KOPT-K1 (cell line): ENCODE measurements around the gene GPD1.

Experiments
- H3K27ac ChIP-seq: fragments of 200-600 bp; sonication (generic); 2 replicates; pipeline ENCODE4 v1.5.1; 2016; ENCODE audit warnings: antibody characterized with exemption, mild to moderate bottlenecking, low read depth, low read length; ENCODE audit not compliant: poor library complexity, severe bottlenecking
- H3K36me3 ChIP-seq: fragments of 200-600 bp; sonication (generic); 2 replicates; pipeline ENCODE4 v1.5.1; 2017; ENCODE audit warnings: antibody characterized with exemption, mild to moderate bottlenecking, low read length, moderate library complexity; ENCODE audit not compliant: insufficient read depth
- H3K9me3 ChIP-seq: fragments of 200-600 bp; sonication (generic); 2 replicates; pipeline ENCODE4 v1.5.1; 2017; ENCODE audit warnings: antibody characterized with exemption, low read length, mild to moderate bottlenecking; ENCODE audit not compliant: insufficient read depth, poor library complexity, severe bottlenecking

Gene GPD1

GRCh38 chr12:50066402-50066801 is 37.4 kb upstream of the GPD1 start:
- Histone ChIP-seq H3K9me3 (no peaks in the 10 kb centered on the region), H3K36me3 (peaks cover 32% of the 10 kb centered on the region; the same call in 1 of the 2 replicates), H3K27ac (no peak overlapping the region)

GRCh38 chr12:50069069-50069468 is 34.7 kb upstream of the GPD1 start:
- Histone ChIP-seq H3K9me3 (no peaks in the 10 kb centered on the region), H3K36me3 (peaks cover 25% of the 10 kb centered on the region; the same call in 1 of the 2 replicates), H3K27ac (no peak overlapping the region)

DNA sequence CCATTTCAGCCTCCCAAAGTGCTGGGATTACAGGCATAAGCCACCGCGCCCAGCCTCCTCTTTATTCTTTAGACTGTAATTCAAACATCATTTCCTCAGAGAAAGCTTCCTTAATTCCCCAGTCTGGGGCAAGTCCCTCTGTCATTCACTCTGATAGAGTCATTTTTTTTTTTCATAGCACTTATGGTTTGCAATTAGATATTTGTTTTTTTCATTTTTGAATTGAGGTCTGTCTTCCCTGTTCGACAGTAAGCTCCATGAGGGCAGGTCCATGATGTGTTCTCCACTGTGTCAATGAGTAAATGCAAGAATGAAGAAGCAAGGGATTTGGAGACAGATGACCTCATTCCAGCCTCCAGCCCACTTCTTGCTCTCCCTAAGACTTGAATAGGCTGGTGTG is 34.3 kb upstream of the GPD1 start:
- Histone ChIP-seq H3K36me3 (peaks cover 20% of the 10 kb centered on the region; the same call in 1 of the 2 replicates), H3K9me3 (no peaks in the 10 kb centered on the region), H3K27ac (no peak overlapping the region)

GRCh38 chr12:50070314-50071060 is 33.3 kb upstream of the GPD1 start:
- no peaks in the 10 kb centered on the region for H3K9me3 ChIP-seq
- H3K27ac ChIP-seq = no peak overlapping the region
- peaks cover 11% of the 10 kb centered on the region; the same call in 1 of the 2 replicates for H3K36me3 ChIP-seq

DNA sequence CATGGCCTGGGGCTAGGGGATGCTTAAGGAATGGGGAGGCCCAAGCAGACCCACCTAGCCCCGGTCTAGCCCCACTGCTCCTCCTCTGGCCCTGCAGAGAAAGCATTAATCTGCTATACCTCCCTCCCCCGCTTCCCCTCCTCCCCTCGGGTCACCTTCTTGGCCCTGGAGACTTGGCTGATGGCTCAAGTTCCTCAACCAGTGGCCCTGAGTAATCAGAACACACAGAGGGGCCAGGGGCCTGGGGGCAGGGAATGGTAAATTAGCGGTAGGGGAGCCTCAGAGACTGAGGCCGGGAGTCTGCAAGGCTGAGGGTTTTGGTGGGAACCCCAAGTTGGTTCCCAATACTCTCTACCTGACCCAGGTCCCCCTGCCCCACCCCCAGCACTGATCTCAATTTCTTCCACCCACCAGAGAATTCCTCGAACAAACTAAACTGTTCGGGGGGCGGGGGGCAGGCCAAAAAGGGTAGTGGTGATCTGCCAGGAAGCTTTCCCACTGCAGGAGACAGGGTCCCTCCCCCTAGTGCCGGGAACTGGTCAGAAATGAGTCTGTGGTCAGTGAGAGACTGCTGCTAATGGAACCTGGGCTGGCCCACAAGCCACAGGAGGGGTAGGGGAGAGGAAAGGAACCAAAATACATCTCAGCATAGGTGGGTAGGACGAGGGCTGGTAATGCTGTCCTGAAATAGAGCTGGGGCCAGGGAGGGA is 31.5 kb upstream of the GPD1 start:
- Histone ChIP-seq H3K27ac (no peak overlapping the region), H3K36me3 (peaks cover 6% of the 10 kb centered on the region; the same call in 1 of the 2 replicates), H3K9me3 (no peaks in the 10 kb centered on the region)

GRCh38 chr12:50073206-50073605 is 30.6 kb upstream of the GPD1 start:
- no peak overlapping the region for H3K27ac ChIP-seq
- peaks cover 6% of the 10 kb centered on the region; the same call in 1 of the 2 replicates for H3K36me3 ChIP-seq
- H3K9me3 ChIP-seq = no peaks in the 10 kb centered on the region

- no peaks in the 10 kb centered on the region for H3K9me3 ChIP-seq
Measured at GRCh38 chr12:50073712-50074111, 30.1 kb upstream of the GPD1 start.

DNA sequence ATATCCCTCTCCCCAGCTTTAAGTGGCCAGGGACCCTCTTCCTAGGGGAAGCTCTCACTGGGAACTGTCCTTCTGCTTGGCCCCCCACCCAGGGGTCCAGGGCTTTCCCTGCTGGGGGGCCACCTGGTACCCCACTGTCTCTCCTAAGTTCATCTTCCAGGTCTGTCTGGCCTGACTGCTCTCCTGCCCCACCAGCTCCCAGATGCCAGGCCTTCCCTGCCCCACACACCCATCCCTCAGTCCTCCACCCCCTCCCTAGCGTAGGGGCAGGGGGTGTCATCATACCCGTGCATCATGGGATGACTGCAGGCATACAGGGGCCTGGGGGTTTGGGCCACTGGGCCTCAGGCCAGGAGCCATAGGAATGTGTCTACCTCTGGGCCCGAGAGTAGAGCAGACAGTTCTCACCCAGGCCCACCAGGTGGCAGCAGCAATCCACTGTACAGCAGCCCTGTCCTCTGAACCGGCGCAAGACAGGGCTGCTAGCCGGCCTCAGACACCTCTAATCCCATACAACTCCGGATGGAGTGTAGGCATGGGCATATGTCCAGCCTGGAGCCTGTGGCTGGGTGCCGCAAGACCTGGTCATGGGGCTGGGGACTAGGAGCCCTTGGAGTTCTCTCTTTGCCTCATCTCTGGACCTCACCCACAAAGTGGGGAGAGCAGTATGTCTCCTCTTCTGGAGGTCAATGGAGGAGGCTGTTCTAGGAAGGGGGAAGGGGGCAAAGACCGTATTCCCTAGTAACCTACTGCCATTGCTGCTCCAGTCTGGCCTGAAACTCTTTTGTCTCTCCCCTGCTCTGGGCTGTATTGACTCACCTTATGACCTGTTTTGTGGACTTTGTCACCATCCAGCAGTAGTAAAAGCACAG is 28.6 kb upstream of the GPD1 start:
- H3K27ac ChIP-seq = no peak overlapping the region
- no peaks in the 10 kb centered on the region for H3K9me3 ChIP-seq
- no peaks in the 10 kb centered on the region; the same call in 1 of the 2 replicates for H3K36me3 ChIP-seq

More at GRCh38 chr12:50073712-50074111, 30.1 kb upstream of the GPD1 start:
- no peak overlapping the region for H3K27ac ChIP-seq
- peaks cover 3% of the 10 kb centered on the region; the same call in 1 of the 2 replicates for H3K36me3 ChIP-seq

- Histone ChIP-seq H3K36me3 (no peaks in the 10 kb centered on the region; the same call in 1 of the 2 replicates), H3K9me3 (no peaks in the 10 kb centered on the region), H3K27ac (no peak overlapping the region)
Measured at GRCh38 chr12:50075808-50076170, 28.0 kb upstream of the GPD1 start.

DNA sequence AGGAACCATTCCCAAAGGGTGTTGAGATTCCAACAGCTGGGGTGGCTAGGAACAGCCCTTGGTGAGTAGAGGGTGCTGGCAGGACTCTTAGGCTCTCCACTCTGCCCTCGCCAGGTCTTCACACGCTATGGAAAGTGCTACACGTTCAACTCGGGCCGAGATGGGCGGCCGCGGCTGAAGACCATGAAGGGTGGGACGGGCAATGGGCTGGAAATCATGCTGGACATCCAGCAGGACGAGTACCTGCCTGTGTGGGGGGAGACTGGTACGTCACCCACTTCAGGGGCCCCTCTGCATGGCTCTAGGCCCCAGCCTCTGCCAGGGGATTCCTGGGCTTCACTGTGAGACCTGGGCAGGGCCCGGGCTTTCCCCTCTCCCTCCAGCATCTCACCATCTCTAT is 26.7 kb upstream of the GPD1 start:
- Histone ChIP-seq H3K27ac (no peak overlapping the region), H3K36me3 (no peaks in the 10 kb centered on the region; the same call in 1 of the 2 replicates), H3K9me3 (no peaks in the 10 kb centered on the region)

DNA sequence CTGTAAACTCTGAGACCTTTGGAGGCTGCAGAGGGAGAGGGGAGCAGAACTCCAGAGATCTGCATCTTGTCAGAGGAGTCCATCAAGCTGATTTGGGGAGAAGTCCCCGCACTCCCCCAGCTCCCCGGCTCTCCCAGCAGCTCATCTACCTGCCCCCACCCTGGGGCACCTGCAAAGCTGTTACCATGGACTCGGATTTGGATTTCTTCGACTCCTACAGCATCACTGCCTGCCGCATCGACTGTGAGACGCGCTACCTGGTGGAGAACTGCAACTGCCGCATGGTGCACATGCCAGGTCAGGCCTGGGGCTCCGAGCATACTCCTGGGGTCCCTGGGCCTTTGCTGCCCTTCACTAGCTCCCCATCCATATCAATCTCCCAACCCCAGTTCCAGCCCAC is 25.5 kb upstream of the GPD1 start:
- no peak overlapping the region for H3K27ac ChIP-seq
- no peaks in the 10 kb centered on the region for H3K9me3 ChIP-seq

DNA sequence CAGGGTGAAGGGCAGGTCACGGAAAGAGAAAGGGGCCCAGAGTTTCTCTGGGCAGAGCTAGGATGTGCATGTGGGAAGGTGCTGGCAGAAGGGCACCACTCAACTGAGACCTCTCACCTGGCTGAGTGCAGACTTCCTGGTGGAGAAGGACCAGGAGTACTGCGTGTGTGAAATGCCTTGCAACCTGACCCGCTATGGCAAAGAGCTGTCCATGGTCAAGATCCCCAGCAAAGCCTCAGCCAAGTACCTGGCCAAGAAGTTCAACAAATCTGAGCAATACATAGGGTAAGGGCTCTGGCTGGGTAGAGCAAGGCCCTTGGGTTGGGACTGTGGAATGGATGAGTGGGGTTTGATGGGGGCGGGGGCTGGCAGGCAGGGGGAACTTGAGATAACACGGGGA is 24.0 kb upstream of the GPD1 start:
- H3K9me3 ChIP-seq = no peaks in the 10 kb centered on the region
- H3K36me3 ChIP-seq = no peaks in the 10 kb centered on the region; the same call in 1 of the 2 replicates
- H3K27ac ChIP-seq = no peak overlapping the region

More for the DNA sequence above, 25.5 kb upstream of the GPD1 start:
- H3K36me3 ChIP-seq = no peaks in the 10 kb centered on the region; the same call in 1 of the 2 replicates

DNA sequence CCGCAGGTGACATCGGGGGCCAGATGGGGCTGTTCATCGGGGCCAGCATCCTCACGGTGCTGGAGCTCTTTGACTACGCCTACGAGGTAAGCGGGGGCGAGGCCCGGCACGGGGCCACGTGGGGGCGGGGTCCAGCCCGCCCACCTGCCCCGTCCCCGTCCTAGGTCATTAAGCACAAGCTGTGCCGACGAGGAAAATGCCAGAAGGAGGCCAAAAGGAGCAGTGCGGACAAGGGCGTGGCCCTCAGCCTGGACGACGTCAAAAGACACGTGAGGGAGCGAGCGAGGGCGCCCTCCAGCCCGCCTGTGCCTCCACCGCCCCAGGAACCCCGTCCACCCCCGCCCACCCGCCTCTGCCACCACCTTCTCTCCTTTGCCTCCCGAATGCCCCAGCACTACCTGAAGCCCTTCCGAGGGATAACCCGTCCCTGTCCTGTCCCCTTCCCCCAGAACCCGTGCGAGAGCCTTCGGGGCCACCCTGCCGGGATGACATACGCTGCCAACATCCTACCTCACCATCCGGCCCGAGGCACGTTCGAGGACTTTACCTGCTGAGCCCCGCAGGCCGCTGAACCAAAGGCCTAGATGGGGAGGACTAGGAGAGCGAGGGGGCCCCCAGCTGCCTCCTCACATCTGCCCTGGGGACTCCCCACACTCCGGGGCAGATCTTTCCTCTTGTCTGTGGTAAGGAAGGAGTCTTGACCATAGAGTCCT is 22.6 kb upstream of the GPD1 start:
- H3K36me3 ChIP-seq = no peaks in the 10 kb centered on the region; the same call in 1 of the 2 replicates
- no peak overlapping the region for H3K27ac ChIP-seq
- H3K9me3 ChIP-seq = no peaks in the 10 kb centered on the region

- Histone ChIP-seq H3K9me3 (no peaks in the 10 kb centered on the region), H3K27ac (no peak overlapping the region), H3K36me3 (peaks cover 14% of the 10 kb centered on the region)
Measured at GRCh38 chr12:50082644-50083043, 21.2 kb upstream of the GPD1 start.
